Measurements from ENCODE around the gene MGAT4A. TPM values are rescaled to one million over a fixed set of nuclear protein-coding genes. Genes with fewer than 3 reads are reported as not detected.
A peak's percentile ranks its signal among the peaks of the same experiment; 100 is the strongest.
"Not testable (repeated sequence)": the region's sequence is repeated elsewhere in the genome, so short reads cannot be mapped to it uniquely, and the experiment has no call there.

MGAT4A gene
- total RNA-seq, 1 donor from 2014 or later, result 3.2 TPM

- TF ChIP-seq CTCF (IDR thresholded peaks at IDR 0.05; ENCODE audit: insufficient read depth, low read length, poor library complexity, severe bottlenecking), result no peak
- Histone ChIP-seq H3K27me3 (ENCODE audit: control insufficient read depth, insufficient read depth, low read length) (no peaks in the 10 kb centered on the region), H3K4me3 (ENCODE audit: low read depth, low read length) (no peak overlapping the region), H3K36me3 (ENCODE audit: control insufficient read depth, insufficient read depth, low read length) (no peaks in the 10 kb centered on the region)
- DNase-seq (ENCODE audit: low read depth), result no peak
These were observed 124.5 kb downstream of the MGAT4A start for GRCh38 chr2:98606431-98606830.

- TF ChIP-seq CTCF (IDR thresholded peaks at IDR 0.05; ENCODE audit: insufficient read depth, low read length, poor library complexity, severe bottlenecking), result no peak
- no peak for DNase-seq (ENCODE audit: low read depth)
- H3K4me3 ChIP-seq (ENCODE audit: low read depth, low read length), result no peak overlapping the region
These were observed 125.9 kb downstream of the MGAT4A start for GRCh38 chr2:98605076-98605475.

GRCh38 chr2:98604547-98604946 lies 126.4 kb downstream of the MGAT4A start:
- DNase-seq (ENCODE audit: low read depth), result no peak
- Histone ChIP-seq H3K4me3 (ENCODE audit: low read depth, low read length) (no peak overlapping the region), H3K27me3 (ENCODE audit: control insufficient read depth, insufficient read depth, low read length) (no peaks in the 10 kb centered on the region), H3K36me3 (ENCODE audit: control insufficient read depth, insufficient read depth, low read length) (no peaks in the 10 kb centered on the region)
- TF ChIP-seq CTCF (IDR thresholded peaks at IDR 0.05; ENCODE audit: insufficient read depth, low read length, poor library complexity, severe bottlenecking), result no peak

More at GRCh38 chr2:98605076-98605475, 125.9 kb downstream of the MGAT4A start:
- H3K27me3 ChIP-seq (ENCODE audit: control insufficient read depth, insufficient read depth, low read length), result no peaks in the 10 kb centered on the region
- H3K36me3 ChIP-seq (ENCODE audit: control insufficient read depth, insufficient read depth, low read length), result no peaks in the 10 kb centered on the region

- peak; percentile 83 for TF ChIP-seq CTCF (IDR thresholded peaks at IDR 0.05; ENCODE audit: insufficient read depth, low read length, poor library complexity, severe bottlenecking)
- Histone ChIP-seq H3K36me3 (ENCODE audit: control insufficient read depth, insufficient read depth, low read length) (no peaks in the 10 kb centered on the region), H3K27me3 (ENCODE audit: control insufficient read depth, insufficient read depth, low read length) (no peaks in the 10 kb centered on the region), H3K4me3 (ENCODE audit: low read depth, low read length) (no peak overlapping the region)
- DNase-seq (ENCODE audit: low read depth), result no peak
These were observed 129.3 kb downstream of the MGAT4A start for GRCh38 chr2:98601532-98602132.

- Histone ChIP-seq H3K27me3 (ENCODE audit: control insufficient read depth, insufficient read depth, low read length) (no peaks in the 10 kb centered on the region), H3K36me3 (ENCODE audit: control insufficient read depth, insufficient read depth, low read length) (no peaks in the 10 kb centered on the region), H3K4me3 (ENCODE audit: low read depth, low read length) (no peak overlapping the region)
- DNase-seq (ENCODE audit: low read depth), result no peak
- TF ChIP-seq CTCF (IDR thresholded peaks at IDR 0.05; ENCODE audit: insufficient read depth, low read length, poor library complexity, severe bottlenecking), result no peak
These were observed 132.0 kb downstream of the MGAT4A start for GRCh38 chr2:98598781-98599428.

- H3K4me3 ChIP-seq (ENCODE audit: low read depth, low read length); DNase-seq (ENCODE audit: low read depth); H3K27me3 ChIP-seq (ENCODE audit: control insufficient read depth, insufficient read depth, low read length); H3K36me3 ChIP-seq (ENCODE audit: control insufficient read depth, insufficient read depth, low read length): not testable (repeated sequence)
These were observed 136.3 kb downstream of the MGAT4A start for GRCh38 chr2:98594665-98595064.
